T-helper 1 cell treated with Interleukin-12 subunit alpha and Interleukin-12 subunit beta and Interleukin-4 antibody, amounts not matched to agents 30 ng/mL and 1 ng/mL, for 36 hours (primary cell): ENCODE results near the gene TNFRSF14. TPM values are rescaled to one million over a fixed set of nuclear protein-coding genes. Genes with fewer than 3 reads are reported as not detected.
"Not testable (repeated sequence)": the region's sequence is repeated elsewhere in the genome, so short reads cannot be mapped to it uniquely, and the experiment has no call there.

Experiments used
- intact Hi-C: fragments of 100-400 bp; cut with micrococcal nuclease; formaldehyde crosslinking; loops from one replicate; pipeline ENCODE4 v1.15.1; 2024
- total RNA-seq: library from RNA; stranded (reverse); gene quantifications from 2 replicates; pipeline ENCODE4 v1.2.3, GENCODE V29; 2022

The TNFRSF14 gene
- total RNA-seq, 1 donor from 2014 or later, result 264 TPM

- intact Hi-C loops, result not testable (repeated sequence)
These were observed 5.8 kb upstream of the TNFRSF14 start for GRCh38 chr1:2550309-2550861.

DNA sequence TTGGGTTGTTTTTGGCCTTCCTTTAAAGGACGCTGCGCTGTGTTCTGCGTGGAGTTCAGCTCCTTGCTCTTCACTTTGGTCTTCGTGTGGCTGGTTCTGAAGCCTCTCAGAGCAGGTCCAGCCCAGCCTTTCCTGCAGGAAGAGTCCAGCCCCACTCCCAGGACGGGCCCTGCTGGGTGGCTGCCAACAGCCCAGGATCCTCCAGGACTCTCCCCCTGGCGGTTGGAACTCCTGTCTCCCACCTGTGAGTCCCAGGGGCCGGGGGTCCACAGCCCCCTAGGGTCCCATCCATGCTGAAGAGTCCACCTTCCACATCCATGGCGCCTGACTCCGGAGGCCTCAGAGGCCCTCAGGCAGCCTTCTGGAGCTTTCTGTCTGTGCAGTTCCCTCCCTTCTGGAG lies 4.6 kb upstream of the TNFRSF14 start:
- intact Hi-C loops, result not testable (repeated sequence)

DNA sequence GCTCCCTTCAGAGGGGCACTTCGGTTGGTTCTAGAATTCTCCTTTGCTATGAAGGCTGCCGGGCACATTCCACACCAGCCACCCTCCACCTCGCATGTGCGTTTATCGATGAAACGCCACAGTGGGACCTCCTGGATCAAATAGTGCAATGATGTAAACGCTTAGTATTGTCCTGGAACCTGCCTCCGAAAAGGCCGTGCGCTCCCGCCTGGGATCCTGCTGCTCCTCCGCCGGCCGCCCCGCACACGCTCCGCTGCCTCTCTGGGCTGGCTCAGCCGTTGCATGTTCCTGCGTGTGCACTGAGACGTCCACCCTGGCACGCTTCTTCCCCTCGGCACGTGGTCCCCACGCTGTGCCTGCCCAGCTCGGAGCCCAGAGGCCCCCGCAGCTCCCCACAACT lies 4.0 kb upstream of the TNFRSF14 start:
- intact Hi-C loops, result no loop called here

DNA sequence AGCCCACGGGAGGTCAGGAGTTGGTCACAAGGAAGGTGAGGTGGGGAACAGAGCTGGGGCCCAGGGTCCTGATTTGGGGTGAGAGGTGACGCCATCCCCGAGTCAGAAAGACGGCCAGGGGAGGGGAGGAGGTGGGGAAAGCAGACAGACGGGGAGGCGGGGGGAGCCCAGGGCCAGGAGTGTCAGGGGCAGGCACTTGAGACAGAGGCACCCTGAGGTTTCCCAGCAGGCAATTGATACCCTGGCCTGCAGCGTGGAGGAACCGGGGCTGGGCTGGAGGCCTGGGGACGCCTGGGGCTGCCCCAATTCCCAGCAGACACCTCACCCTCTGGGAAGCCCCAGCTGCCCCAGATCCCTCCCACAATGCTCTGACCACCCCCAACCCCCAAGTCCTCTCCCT lies 3.1 kb upstream of the TNFRSF14 start:
- intact Hi-C loops, result not testable (repeated sequence)

GRCh38 chr1:2553871-2554620 lies 2.1 kb upstream of the TNFRSF14 start:
- intact Hi-C loops, result no loop called here

DNA sequence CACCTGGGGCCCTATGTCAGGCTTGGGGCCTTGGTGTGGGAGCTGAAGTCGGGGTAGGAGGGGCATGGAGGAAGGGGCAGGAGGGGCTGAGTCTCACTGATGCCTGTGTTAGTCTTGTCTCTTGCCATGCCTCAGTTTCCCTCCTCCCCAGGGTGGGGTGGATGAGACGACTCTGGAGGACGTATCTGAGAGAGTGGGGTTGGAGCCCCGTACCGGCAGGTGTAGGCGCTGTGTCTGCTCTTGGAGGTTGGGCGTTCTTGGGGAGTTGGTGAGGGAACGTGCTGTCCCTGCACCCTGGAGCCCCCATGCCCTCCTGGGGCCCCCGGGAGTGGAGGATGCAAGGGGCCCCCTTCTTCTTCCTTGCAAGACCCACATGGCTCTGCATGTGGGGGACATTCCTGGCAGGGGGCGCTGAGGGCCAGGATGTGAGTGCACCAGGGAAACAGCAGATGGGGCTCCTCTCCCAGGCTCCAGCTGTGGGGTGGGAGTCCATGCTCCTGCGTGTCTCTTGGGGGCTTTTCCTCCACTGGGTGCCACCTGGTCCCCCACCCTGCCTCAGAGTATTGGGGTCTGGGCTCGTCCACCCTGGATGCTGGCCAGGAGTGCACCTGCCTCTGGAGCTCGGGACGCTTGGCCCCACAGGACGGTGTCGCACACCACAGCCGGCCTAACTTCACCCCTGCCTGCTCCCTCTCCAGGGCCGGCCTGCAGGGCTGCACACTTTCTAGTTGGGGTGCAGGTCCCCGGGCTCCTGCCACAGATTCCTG lies 1.4 kb upstream of the TNFRSF14 start:
- intact Hi-C loops, result no loop called here

- intact Hi-C loops, result loop anchor here (1.0 kb wide), 5 partner anchors 7 to 88 kb away; partner anchors contain the start of gene PANK4
These were observed 416 bp upstream of the TNFRSF14 start for GRCh38 chr1:2555634-2556276.

- intact Hi-C loops, result loop anchor here (1.0 kb wide), 5 partner anchors 9 to 86 kb away; partner anchors contain the start of gene PANK4
These were observed 709 bp downstream of the TNFRSF14 start for GRCh38 chr1:2556678-2557481.

GRCh38 chr1:2557482-2558400 lies 1.6 kb downstream of the TNFRSF14 start:
- intact Hi-C loops, result no loop called here

DNA sequence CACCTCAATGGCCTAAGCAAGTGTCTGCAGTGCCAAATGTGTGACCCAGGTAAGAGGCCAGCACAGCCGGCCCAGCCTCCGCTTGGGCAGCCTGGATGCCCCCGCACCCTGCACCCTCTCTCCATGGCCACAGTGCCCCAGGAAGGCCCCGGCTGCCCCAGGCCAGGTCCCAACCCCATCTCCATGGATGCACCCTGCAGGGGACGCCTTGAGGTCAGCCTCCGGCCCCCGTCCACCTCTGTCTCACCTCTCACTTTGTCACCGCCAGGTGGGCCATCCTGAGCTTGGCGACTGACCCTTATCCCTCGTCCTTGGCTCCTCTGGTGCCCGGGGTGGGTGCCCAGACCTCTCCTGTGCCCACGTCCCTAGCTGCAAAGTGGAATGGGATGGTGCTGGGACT lies 2.2 kb downstream of the TNFRSF14 start:
- intact Hi-C loops, result no loop called here

- intact Hi-C loops, result no loop called here
These were observed 2.7 kb downstream of the TNFRSF14 start for GRCh38 chr1:2558861-2559260.

DNA sequence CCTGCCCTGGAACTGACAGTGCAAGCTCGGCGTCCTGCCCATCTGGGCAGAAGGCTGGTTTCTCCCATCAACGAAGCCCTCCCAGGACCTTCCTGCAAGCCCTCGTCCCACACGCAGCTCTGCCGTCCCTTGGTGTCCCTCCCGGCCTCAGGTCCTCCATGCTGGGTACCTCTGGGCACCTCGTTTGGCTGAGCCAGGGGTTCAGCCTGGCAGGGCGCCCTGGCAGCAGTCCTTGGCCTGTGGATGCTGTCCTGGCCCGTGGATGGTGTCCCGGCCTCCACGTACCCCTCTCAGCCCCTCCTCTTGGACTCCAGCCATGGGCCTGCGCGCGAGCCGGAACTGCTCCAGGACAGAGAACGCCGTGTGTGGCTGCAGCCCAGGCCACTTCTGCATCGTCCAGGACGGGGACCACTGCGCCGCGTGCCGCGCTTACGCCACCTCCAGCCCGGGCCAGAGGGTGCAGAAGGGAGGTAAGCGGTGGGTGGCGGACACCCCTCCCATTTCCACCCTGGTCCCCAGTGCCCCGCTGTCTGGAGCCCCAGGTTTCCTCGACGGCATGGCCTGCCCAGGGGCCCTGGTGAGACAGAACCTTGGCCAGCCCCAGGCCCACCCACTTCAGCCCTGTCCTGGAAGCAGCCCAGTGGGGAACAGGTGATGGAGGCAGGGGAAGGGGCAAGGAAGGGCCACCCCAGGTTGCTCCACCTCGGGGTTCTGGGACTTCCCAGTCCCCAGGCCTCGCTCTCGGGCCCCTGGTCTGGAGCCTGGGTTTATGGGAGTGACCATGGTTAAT lies 3.5 kb downstream of the TNFRSF14 start:
- intact Hi-C loops, result no loop called here

DNA sequence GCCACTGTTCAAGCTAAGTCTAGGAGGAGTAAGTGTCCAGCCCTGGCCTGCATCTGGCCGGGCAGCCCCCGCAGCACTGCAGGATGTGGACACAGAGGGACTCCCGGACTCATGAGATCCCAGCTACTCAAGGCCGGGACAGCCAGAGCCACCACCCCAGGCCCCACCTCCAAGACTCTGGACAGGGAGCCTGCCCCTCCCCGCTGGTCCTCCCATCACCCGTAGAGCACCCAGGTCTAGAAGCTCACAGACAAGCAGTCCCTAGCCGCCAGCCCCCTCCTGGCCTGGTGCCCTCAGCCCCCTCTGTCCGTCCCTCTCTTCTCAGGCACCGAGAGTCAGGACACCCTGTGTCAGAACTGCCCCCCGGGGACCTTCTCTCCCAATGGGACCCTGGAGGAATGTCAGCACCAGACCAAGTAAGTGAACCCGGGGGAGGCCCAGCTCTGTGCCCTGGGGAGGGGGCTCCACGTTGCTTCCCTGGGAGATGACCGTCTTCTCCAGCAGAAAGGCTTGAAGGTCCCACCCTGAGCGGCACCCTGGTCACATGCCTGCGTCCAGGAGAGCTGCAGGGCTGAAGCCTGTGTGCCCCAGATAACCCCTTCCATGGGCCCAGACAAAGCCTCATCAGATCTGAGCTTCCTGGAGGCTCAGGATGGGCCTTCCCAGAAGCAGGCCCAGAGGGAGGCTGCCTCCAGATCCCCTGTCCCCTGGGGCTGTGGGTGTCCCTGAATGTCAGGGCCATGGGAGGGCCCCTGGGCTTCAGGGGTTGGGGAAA lies 4.3 kb downstream of the TNFRSF14 start:
- intact Hi-C loops, result no loop called here

- intact Hi-C loops, result no loop called here
These were observed 5.3 kb downstream of the TNFRSF14 start for GRCh38 chr1:2561446-2561845.

DNA sequence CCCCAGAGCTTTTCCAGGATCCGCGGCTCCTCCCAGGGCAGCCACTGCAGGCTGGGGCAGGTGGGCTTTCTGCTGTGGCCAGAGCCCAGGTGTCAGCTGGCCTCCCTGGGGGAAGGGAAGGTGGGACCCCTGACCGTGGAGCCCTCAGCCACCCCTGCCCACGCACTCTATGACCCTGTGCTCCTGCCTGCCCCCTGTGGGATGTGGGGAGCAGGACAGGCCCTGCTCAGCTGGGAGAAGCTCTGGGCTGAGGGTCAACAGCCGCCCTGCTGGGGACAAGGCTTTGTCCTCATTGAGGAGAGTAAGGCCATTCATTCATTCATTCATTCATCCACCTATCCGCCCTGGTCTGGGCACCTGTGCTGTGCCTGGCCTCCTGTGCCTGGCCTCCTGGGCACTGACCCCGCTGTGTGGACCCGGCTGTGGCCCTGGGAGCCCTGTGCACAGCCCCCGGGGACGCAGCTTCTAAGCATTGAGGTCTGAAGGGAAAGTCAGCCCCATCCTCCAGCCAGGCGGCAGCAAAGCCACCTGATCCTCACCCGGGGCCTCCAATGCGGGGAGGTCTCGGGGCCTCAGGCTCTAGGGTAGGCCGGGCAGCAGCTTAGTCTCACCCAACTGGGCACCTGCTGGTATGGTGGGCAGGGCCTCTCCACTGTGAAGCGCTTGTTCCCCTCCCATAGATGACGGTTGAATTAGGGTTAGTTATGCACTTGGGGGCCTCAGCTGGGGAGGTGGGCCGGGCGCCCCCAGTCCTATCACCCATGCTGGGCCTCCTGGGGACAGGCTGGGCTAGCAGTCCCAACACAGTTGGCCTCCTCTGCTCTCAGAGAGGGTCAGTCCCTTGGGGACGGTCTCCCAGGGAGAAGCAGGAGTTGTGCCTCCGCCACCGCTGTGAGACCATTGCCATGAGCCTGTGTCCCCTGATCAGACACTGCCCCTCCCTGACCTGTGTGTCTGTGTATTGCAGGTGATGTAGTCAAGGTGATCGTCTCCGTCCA lies 6.0 kb downstream of the TNFRSF14 start:
- intact Hi-C loops, result no loop called here

DNA sequence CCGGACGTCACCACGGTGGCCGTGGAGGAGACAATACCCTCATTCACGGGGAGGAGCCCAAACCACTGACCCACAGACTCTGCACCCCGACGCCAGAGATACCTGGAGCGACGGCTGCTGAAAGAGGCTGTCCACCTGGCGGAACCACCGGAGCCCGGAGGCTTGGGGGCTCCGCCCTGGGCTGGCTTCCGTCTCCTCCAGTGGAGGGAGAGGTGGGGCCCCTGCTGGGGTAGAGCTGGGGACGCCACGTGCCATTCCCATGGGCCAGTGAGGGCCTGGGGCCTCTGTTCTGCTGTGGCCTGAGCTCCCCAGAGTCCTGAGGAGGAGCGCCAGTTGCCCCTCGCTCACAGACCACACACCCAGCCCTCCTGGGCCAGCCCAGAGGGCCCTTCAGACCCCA lies 7.0 kb downstream of the TNFRSF14 start:
- intact Hi-C loops, result no loop called here
